Mesendoderm (in vitro differentiated cells): ENCODE measurements around the gene NEURL4.

Source experiments
- DNase-seq: peaks from one replicate; pipeline ENCODE4 v3.0.0; 2013
- H2AK5ac ChIP-seq: 2 replicates; pipeline ENCODE4 v1.6.1; 2013; ENCODE audit warnings: low read length, inconsistent platforms
- H2BK120ac ChIP-seq: 2 replicates; pipeline ENCODE4 v1.6.1; 2013; ENCODE audit warnings: low read depth, mild to moderate bottlenecking, low read length, moderate library complexity, mixed read lengths
- H2BK15ac ChIP-seq: replicated peaks from 2 replicates; pipeline ENCODE4 v1.6.1; 2013; ENCODE audit warnings: low read depth, mild to moderate bottlenecking, moderate library complexity
- H2BK5ac ChIP-seq: 2 replicates; pipeline ENCODE4 v1.6.1; 2013; ENCODE audit warnings: low read length, inconsistent platforms
- H3K18ac ChIP-seq: 2 replicates; pipeline ENCODE4 v1.6.1; 2013; ENCODE audit warnings: mild to moderate bottlenecking, low read length, mixed read lengths
- H3K23ac ChIP-seq: one replicate; pipeline ENCODE4 v1.6.1; 2013; ENCODE audit warnings: low read length
- H3K27ac ChIP-seq: 2 replicates; pipeline ENCODE4 v1.5.1; 2013; ENCODE audit warnings: low read depth, mild to moderate bottlenecking, inconsistent platforms, low read length, moderate library complexity
- H3K27me3 ChIP-seq: 2 replicates; pipeline ENCODE4 v1.6.1; 2013; ENCODE audit warnings: low read length, control low read depth, mild to moderate bottlenecking, inconsistent platforms; ENCODE audit not compliant: insufficient read depth, poor library complexity
- H3K36me3 ChIP-seq: 2 replicates; pipeline ENCODE4 v1.6.1; 2013; ENCODE audit warnings: low read length, inconsistent platforms; ENCODE audit not compliant: control insufficient read depth, insufficient read depth
- H3K4ac ChIP-seq: one replicate; pipeline ENCODE4 v1.6.1; 2013; ENCODE audit warnings: low read depth, mild to moderate bottlenecking, low read length, moderate library complexity
- H3K4me1 ChIP-seq: 2 replicates; pipeline ENCODE4 v1.6.1; 2013; ENCODE audit warnings: low read depth, low read length, inconsistent platforms; ENCODE audit not compliant: control insufficient read depth
- H3K4me2 ChIP-seq: 2 replicates; pipeline ENCODE4 v1.6.1; 2013; ENCODE audit warnings: low read length
- H3K4me3 ChIP-seq: 2 replicates; pipeline ENCODE4 v1.5.1; 2013; ENCODE audit warnings: mild to moderate bottlenecking, low read length
- H3K56ac ChIP-seq: one replicate; pipeline ENCODE4 v1.6.1; 2013; ENCODE audit warnings: low read length
- H3K79me1 ChIP-seq: 2 replicates; pipeline ENCODE4 v1.6.1; 2013; ENCODE audit warnings: low read length, inconsistent platforms
- H3K79me2 ChIP-seq: 2 replicates; pipeline ENCODE4 v1.6.1; 2013; ENCODE audit warnings: mild to moderate bottlenecking, low read length; ENCODE audit not compliant: control insufficient read depth, insufficient read depth
- H3K9ac ChIP-seq: 2 replicates; pipeline ENCODE4 v1.6.1; 2013; ENCODE audit warnings: low read length, inconsistent platforms
- H4K5ac ChIP-seq: one replicate; pipeline ENCODE4 v1.6.1; 2013; ENCODE audit warnings: low read length
- H4K8ac ChIP-seq: one replicate; pipeline ENCODE4 v1.6.1; 2013; ENCODE audit warnings: low read depth, mild to moderate bottlenecking, control low read depth, low read length, moderate library complexity
- WGBS: extraction: QIAGEN DNeasy Blood & Tissue Kit; methylation state at CpG from one replicate; pipeline ENCODE4 v1.1.7; 2013; ENCODE audit warnings: low lambda C conversion rate, missing lambda C conversion rate; ENCODE audit not compliant: insufficient coverage; ENCODE audit errors: extremely low coverage; 5-methylcytosine and 5-hydroxymethylcytosine counted together

Gene NEURL4

DNA sequence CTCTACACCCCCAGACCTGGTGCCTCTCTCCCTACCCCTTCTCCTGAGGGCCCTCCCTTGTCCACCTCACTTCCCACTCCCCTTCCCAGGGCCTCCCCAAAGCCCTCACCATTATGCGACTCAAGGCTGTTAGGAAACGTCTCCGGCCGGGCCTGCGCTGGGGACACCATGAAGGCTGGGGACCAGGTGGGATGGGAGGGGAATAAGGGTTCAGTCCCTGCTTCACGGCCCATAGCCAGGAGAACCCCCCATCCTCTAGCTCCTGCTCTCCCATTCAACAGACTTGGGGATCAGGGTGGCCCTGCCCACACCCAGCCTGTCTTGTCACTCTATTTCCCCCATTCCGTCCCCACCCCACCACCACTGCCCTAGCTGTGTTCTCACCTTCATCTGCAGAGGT is 2.1 kb downstream of the NEURL4 start:
- H3K27me3 ChIP-seq, result no peaks in the 10 kb centered on the region
- H2AK5ac ChIP-seq, result no peak overlapping the region
- peaks cover 13% of the 10 kb centered on the region for H3K79me2 ChIP-seq
- H3K79me1 ChIP-seq, result peaks cover 11% of the 10 kb centered on the region
- H4K5ac ChIP-seq, result no peak overlapping the region
- H3K4me3 ChIP-seq, result no peak overlapping the region
- WGBS, result no CpG with 5 or more reads among the region's 7 CpGs
- H3K27ac ChIP-seq, result no peak overlapping the region
- H2BK15ac ChIP-seq, result no peak overlapping the region
- no peak overlapping the region for H3K18ac ChIP-seq
- H3K23ac ChIP-seq, result no peak overlapping the region
- H3K56ac ChIP-seq, result peak overlapping the region; percentile 15
- H2BK5ac ChIP-seq, result no peak overlapping the region
- no peak overlapping the region for H3K4ac ChIP-seq
- peaks cover 13% of the 10 kb centered on the region for H3K36me3 ChIP-seq
- H3K4me1 ChIP-seq, result no peaks in the 10 kb centered on the region
- no peak overlapping the region for H3K4me2 ChIP-seq
- H2BK120ac ChIP-seq, result no peak overlapping the region
- DNase-seq, result no peak
- no peak overlapping the region for H3K9ac ChIP-seq
- no peak overlapping the region for H4K8ac ChIP-seq

DNA sequence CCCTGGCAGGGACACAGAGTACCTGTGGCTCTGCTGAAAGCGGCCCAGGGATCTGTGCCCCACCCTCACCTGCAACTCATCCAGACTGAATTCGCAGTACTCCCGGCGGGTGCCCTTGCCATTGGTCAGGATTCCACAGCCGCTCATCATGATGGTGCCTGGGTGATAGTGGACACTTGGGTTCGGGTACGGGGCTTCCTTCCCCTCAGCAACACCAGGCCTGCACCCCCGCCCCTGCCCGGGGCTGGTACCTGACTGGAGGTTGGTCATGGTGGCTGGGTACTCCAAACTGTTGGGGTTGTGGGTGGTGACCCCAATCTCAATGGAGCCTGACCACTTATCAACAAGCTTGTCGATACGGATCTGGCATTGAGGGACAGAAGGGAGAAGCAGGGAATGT is 2.9 kb downstream of the NEURL4 start:
- no peak overlapping the region for H2BK120ac ChIP-seq
- H3K4me3 ChIP-seq, result no peak overlapping the region
- no peaks in the 10 kb centered on the region for H3K27me3 ChIP-seq
- no peaks in the 10 kb centered on the region for H3K4me1 ChIP-seq
- no peak overlapping the region for H3K18ac ChIP-seq
- no peak overlapping the region for H3K56ac ChIP-seq
- no CpG with 5 or more reads among the region's 11 CpGs for WGBS
- H3K9ac ChIP-seq, result no peak overlapping the region
- H3K36me3 ChIP-seq, result peaks cover 16% of the 10 kb centered on the region
- no peak overlapping the region for H3K4ac ChIP-seq
- DNase-seq, result no peak
- no peak overlapping the region for H3K4me2 ChIP-seq
- H2AK5ac ChIP-seq, result no peak overlapping the region
- peaks cover 11% of the 10 kb centered on the region for H3K79me1 ChIP-seq
- H4K8ac ChIP-seq, result no peak overlapping the region
- H4K5ac ChIP-seq, result no peak overlapping the region
- H3K23ac ChIP-seq, result no peak overlapping the region
- H3K79me2 ChIP-seq, result peaks cover 13% of the 10 kb centered on the region
- H3K27ac ChIP-seq, result no peak overlapping the region
- H2BK15ac ChIP-seq, result no peak overlapping the region
- H2BK5ac ChIP-seq, result no peak overlapping the region

DNA sequence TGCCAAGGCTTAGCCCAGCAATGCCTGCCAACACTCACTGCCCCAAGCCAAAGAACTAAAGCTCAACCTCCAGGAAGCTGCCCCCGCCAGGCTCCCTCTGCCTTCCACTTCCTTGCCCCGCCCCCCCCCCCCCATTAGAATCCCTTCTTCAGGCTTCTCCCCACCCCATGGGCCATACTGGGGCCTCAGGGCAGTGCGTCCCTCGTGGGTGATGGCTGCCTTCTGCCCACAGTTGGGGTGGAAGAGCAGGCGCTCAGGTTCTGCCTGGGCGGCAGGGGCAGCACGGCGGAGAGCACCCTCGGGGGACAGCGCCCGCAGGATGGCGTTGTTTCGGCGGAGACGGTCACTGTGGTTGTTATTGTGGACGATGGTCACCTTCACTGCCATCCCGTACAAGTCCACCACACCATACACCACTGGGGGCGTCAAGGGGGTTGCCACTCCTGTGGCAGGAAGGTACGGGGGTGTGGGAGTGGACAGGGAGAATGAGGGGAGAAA is 4.1 kb downstream of the NEURL4 start:
- H2AK5ac ChIP-seq, result no peak overlapping the region
- no peak overlapping the region for H2BK5ac ChIP-seq
- no peak for DNase-seq
- no peak overlapping the region for H3K23ac ChIP-seq
- no peak overlapping the region for H3K56ac ChIP-seq
- peaks cover 13% of the 10 kb centered on the region for H3K79me2 ChIP-seq
- H3K9ac ChIP-seq, result no peak overlapping the region
- H3K36me3 ChIP-seq, result peaks cover 16% of the 10 kb centered on the region
- WGBS, result no CpG with 5 or more reads among the region's 19 CpGs
- H4K5ac ChIP-seq, result no peak overlapping the region
- no peak overlapping the region for H2BK120ac ChIP-seq
- no peaks in the 10 kb centered on the region for H3K27me3 ChIP-seq
- no peak overlapping the region for H3K18ac ChIP-seq
- no peak overlapping the region for H3K27ac ChIP-seq
- H3K4ac ChIP-seq, result no peak overlapping the region
- no peak overlapping the region for H3K4me2 ChIP-seq
- H2BK15ac ChIP-seq, result no peak overlapping the region
- H3K79me1 ChIP-seq, result peaks cover 11% of the 10 kb centered on the region
- H3K4me3 ChIP-seq, result no peak overlapping the region
- no peak overlapping the region for H4K8ac ChIP-seq
- H3K4me1 ChIP-seq, result no peaks in the 10 kb centered on the region

DNA sequence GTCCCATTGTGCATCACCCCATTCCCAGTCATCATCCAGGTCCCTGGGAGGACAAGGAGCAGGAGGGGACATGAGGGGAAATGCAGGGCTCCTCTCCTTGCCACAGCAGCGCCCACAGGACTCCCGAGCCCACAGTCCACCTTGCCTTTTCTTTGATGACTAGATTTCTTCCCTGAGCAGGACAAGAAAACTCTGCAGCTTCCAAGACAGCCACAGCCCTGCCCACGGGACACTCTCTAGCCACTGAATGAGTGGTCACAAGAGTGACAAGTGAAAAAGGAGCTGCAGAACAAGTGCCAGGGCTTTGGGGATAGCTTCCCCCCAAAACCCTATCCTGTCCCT is 4.7 kb downstream of the NEURL4 start:
- Histone ChIP-seq H3K56ac (no peak overlapping the region), H2BK5ac (no peak overlapping the region), H3K9ac (no peak overlapping the region), H2AK5ac (no peak overlapping the region), H3K4ac (no peak overlapping the region), H3K4me1 (no peaks in the 10 kb centered on the region), H3K79me2 (peaks cover 13% of the 10 kb centered on the region), H3K27me3 (no peaks in the 10 kb centered on the region), H3K27ac (no peak overlapping the region), H2BK120ac (no peak overlapping the region), H2BK15ac (no peak overlapping the region), H4K5ac (no peak overlapping the region), H3K18ac (no peak overlapping the region), H3K4me2 (no peak overlapping the region), H3K36me3 (peaks cover 16% of the 10 kb centered on the region), H3K79me1 (peaks cover 11% of the 10 kb centered on the region), H4K8ac (no peak overlapping the region), H3K4me3 (no peak overlapping the region), H3K23ac (no peak overlapping the region)
- no CpG with 5 or more reads among the region's 3 CpGs for WGBS
- DNase-seq, result no peak

DNA sequence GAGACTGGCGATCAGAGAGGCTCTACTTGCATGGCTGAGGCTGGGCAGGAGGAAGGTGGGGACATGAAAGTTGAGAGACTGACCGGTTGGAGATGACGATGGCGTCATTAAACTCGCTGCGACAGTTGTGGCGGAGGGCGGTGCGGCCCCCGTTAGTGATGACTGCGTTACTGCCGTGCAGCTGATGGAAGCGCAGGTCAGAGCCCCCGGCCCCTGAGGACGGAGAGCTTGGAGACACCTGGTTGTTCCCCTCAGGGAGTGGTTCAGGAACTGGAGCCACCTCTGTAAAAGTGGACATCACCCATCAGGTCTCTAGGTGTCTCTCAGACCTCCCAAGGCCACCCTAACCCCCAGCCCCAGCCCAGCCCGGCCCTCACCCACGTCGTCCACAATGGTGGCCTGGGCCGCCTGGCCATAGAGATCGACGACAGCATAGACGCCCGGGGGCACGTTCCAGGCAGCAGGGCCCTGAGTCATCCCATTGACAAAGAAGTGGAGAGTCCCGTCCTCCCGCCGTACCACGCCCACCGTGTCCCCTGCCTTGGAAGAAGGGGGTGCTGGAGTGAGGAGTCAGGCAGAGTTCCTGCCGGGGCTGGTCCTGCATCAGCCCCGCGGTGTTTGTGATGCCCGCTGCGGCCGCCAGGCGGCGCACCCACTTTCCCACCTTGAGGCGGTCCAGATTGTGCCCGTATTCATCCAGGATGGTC is 5.3 kb downstream of the NEURL4 start:
- Histone ChIP-seq H4K5ac (no peak overlapping the region), H2AK5ac (no peak overlapping the region), H2BK5ac (no peak overlapping the region), H3K4me2 (no peak overlapping the region), H2BK15ac (no peak overlapping the region), H3K79me2 (peaks cover 13% of the 10 kb centered on the region), H3K27ac (no peak overlapping the region), H3K56ac (no peak overlapping the region), H3K4me3 (no peak overlapping the region), H3K36me3 (peaks cover 16% of the 10 kb centered on the region), H3K18ac (no peak overlapping the region), H4K8ac (no peak overlapping the region), H3K9ac (no peak overlapping the region), H3K79me1 (peaks cover 11% of the 10 kb centered on the region), H3K23ac (no peak overlapping the region), H2BK120ac (no peak overlapping the region), H3K4me1 (no peaks in the 10 kb centered on the region), H3K4ac (no peak overlapping the region), H3K27me3 (no peaks in the 10 kb centered on the region)
- WGBS, result no CpG with 5 or more reads among the region's 39 CpGs
- DNase-seq, result peak; percentile 68
